K562 (cell line): ENCODE data around the gene SYNGR3. TPM values are rescaled to one million over a fixed set of nuclear protein-coding genes. Genes with fewer than 3 reads are reported as not detected.

Experiments used
- ATF1 ChIP-seq, 2 experiments: fragments of 450-650 bp in 1 of 2; IDR thresholded peaks; 2 replicates each; pipeline ENCODE4 v1.6.1; 2016; ENCODE audit warnings: missing compliant biosample characterization in 1 of 2, missing genetic modification characterization in 1 of 2
- ATF7 ChIP-seq: fragments of 450-650 bp; IDR thresholded peaks from 2 replicates; pipeline ENCODE4 v1.7.1; 2014; ENCODE audit warnings: mild to moderate bottlenecking, moderate library complexity
- CREB3 ChIP-seq: fragments of 450-650 bp; conservative IDR thresholded peaks from 2 replicates; pipeline ENCODE4 v1.6.1; 2016; ENCODE audit warnings: missing genetic modification characterization, low read depth, mild to moderate bottlenecking, missing compliant biosample characterization, moderate library complexity
- FOXP4 ChIP-seq: sonication (generic); formaldehyde crosslinking; IDR thresholded peaks from 2 replicates; pipeline ENCODE4 v1.8.0; 2022; ENCODE audit warnings: mild to moderate bottlenecking, missing genetic modification reagents, borderline replicate concordance
- HBP1 ChIP-seq: fragments of 450-650 bp; formaldehyde crosslinking; IDR thresholded peaks from 2 replicates; pipeline ENCODE4 v1.4.0; 2022; ENCODE audit warnings: missing genetic modification characterization
- KDM4B ChIP-seq, 2 experiments: fragments of 450-650 bp in 1 of 2; sonication (generic) in 1 of 2; IDR thresholded peaks; 2 replicates each; pipeline ENCODE4 v1.6.1; 2016 to 2017; ENCODE audit warnings: borderline replicate concordance in 2 of 2, antibody characterized with exemption in 1 of 2, low read depth in 1 of 2, mild to moderate bottlenecking in 1 of 2
- KLF13 ChIP-seq: fragments of 450-650 bp; IDR thresholded peaks from 2 replicates; pipeline ENCODE4 v1.6.1; 2016; ENCODE audit warnings: missing genetic modification characterization, low read depth, mild to moderate bottlenecking, missing compliant biosample characterization, moderate library complexity, borderline replicate concordance
- MTA3 ChIP-seq: fragments of 450-650 bp; formaldehyde crosslinking; IDR thresholded peaks from 2 replicates; pipeline ENCODE4 v1.6.1; 2017; ENCODE audit warnings: mild to moderate bottlenecking, borderline replicate concordance
- MYC ChIP-seq, 2 experiments: fragments of 250-450 bp in 1 of 2; sonication (Bioruptor Pico) in 1 of 2; IDR thresholded peaks; 2 replicates each; pipeline versions ENCODE4 v1.5.1 to v1.6.1; 2012 to 2021; ENCODE audit warnings: low read depth in 2 of 2, borderline replicate concordance in 1 of 2, improper control_type of control experiment in 1 of 2, low read length in 1 of 2, mild to moderate bottlenecking in 1 of 2, moderate library complexity in 1 of 2
- NCOA1 ChIP-seq: fragments of 450-650 bp; IDR thresholded peaks from 2 replicates; pipeline ENCODE4 v1.6.1; 2016; ENCODE audit warnings: low read depth
- POLR2AphosphoS5 ChIP-seq: IDR thresholded peaks from 2 replicates; pipeline ENCODE4 v1.6.1; 2011; ENCODE audit warnings: mild to moderate bottlenecking, low read depth, low read length, moderate library complexity; ENCODE audit not compliant: control insufficient read depth, insufficient read depth
- POLR2G ChIP-seq: fragments of 200-400 bp; formaldehyde crosslinking; IDR thresholded peaks from 2 replicates; pipeline ENCODE4 v1.6.1; 2017; ENCODE audit warnings: low read depth, mild to moderate bottlenecking, antibody characterized with exemption, low read length, moderate library complexity
- POLR3A ChIP-seq: IDR thresholded peaks from 2 replicates; pipeline ENCODE4 v1.6.1; 2011; ENCODE audit warnings: borderline replicate concordance, mild to moderate bottlenecking, moderate library complexity; ENCODE audit not compliant: insufficient read length, insufficient read depth; ENCODE audit errors: extremely low read depth
- RBBP5 ChIP-seq: fragments of 200-600 bp; sonication (generic); IDR thresholded peaks from 2 replicates; pipeline ENCODE4 v1.6.1; 2012; ENCODE audit warnings: borderline replicate concordance, mild to moderate bottlenecking, low read length, control low read depth, inconsistent platforms; ENCODE audit not compliant: insufficient read depth, poor library complexity, severe bottlenecking
- SUPT5H ChIP-seq: fragments of 450-650 bp; IDR thresholded peaks from 2 replicates; pipeline ENCODE4 v1.6.1; 2016
- VEZF1 ChIP-seq: fragments of 200-800 bp; sonication (Bioruptor generic); IDR thresholded peaks from 2 replicates; pipeline ENCODE4 v1.6.1; 2017; ENCODE audit warnings: missing genetic modification characterization, missing compliant biosample characterization
- polyA plus RNA-seq, 8 experiments: library from polyadenylated mRNA; depleted of rRNA in 4 of 8; stranded (reverse) in 5 of 8; unstranded in 3 of 8; fragments of >200 nt; fragmentation: Nextera tagmentation in 2 of 8; fragmentation: Illumina TruSeq in 1 of 8; extraction: Ambion mirVana in 2 of 8; extraction: Trizol in 1 of 8; gene quantifications; 2 replicates each; pipeline versions ENCODE4 v1.2.1 to v1.2.3, GENCODE V29; 2011 to 2014; ENCODE audit warnings: inconsistent platforms in 1 of 8, missing spikeins in 1 of 8
- total RNA-seq, 7 experiments: library from RNA; depleted of rRNA in 6 of 7; stranded (reverse); fragments of >200 nt in 6 of 7; fragmentation: Illumina TruSeq in 2 of 7; extraction: Trizol in 2 of 7; gene quantifications; 2 replicates each; pipeline versions ENCODE4 v1.2.1 to v1.2.3, GENCODE V29; 2011 to 2021; ENCODE audit warnings: low replicate concordance in 1 of 7

SYNGR3 gene
- total and polyA plus RNA-seq, 9 of the 15 experiments (the other 6 are each of a cell fraction or from before 2014, with no cell fraction given) = 3.7 to 69.2 (median 36.3) TPM

GRCh38 chr16:2023092-2024031, 33.6 kb downstream of the SYNGR3 start (continued):
- TF ChIP-seq KDM4B (IDR thresholded peaks at IDR 0.05; ENCODE audit: borderline replicate concordance in 2 of 2, low read depth in 1 of 2) = peak in 1 of 2 experiments; percentile 60; a peak in 1 of 4 replicates
- TF ChIP-seq MYC (IDR thresholded peaks at IDR 0.05; ENCODE audit: low read depth, low read length) = peak; percentile 64; the same call in 1 of the 2 replicates
- no peak for TF ChIP-seq MYC (CRISPR knock-in tag; IDR thresholded peaks at IDR 0.05; ENCODE audit: borderline replicate concordance, low read depth)
- 0 out of 2 replicates have a peak, but pooled peaks have one; percentile 43 for TF ChIP-seq SUPT5H
- 0 out of 2 replicates have a peak, but pooled peaks have one; percentile 70 for TF ChIP-seq FOXP4 (CRISPR knock-in tag)
- peak; percentile 39; the same call in 1 of the 2 replicates for TF ChIP-seq POLR2AphosphoS5
- TF ChIP-seq NCOA1 = no peak
- TF ChIP-seq VEZF1 = peak; percentile 86
- peak; percentile 71 for TF ChIP-seq POLR2G
- peak; percentile 39 for TF ChIP-seq ATF7
- TF ChIP-seq RBBP5 = peak; percentile 43
- TF ChIP-seq ATF1 (CRISPR knock-in tag; IDR thresholded peaks at IDR 0.05) = no peak
- TF ChIP-seq ATF1 (tag; IDR thresholded peaks at IDR 0.05) = peak; percentile 68
- no peak for TF ChIP-seq POLR3A
- TF ChIP-seq CREB3 (tag) = no peak
- no peak for TF ChIP-seq HBP1 (CRISPR knock-in tag)
- TF ChIP-seq MTA3 = 0 out of 2 replicates have a peak, but pooled peaks have one; percentile 25
- TF ChIP-seq KLF13 (tag) = 0 out of 2 replicates have a peak, but pooled peaks have one; percentile 32
